AG04450 (cell line): ENCODE measurements around the gene PDGFD. TPM values are rescaled to one million over a fixed set of nuclear protein-coding genes. Genes with fewer than 3 reads are reported as not detected.

ENCODE experiments used
- CTCF ChIA-PET: fragments of 300-600, 350-600 bp; formaldehyde crosslinking; extraction: SDS; loops from one replicate; lab custom pipeline; 2022; ENCODE audit warnings: antibody characterized with exemption, inconsistent platforms; lab: Charles Lee
- POLR2A ChIA-PET: fragments of 350-600 bp; formaldehyde crosslinking; extraction: SDS; loops from one replicate; lab custom pipeline; 2021; ENCODE audit warnings: antibody characterized with exemption, inconsistent platforms; lab: Yijun Ruan, JAX
- DNase-seq: peaks from one replicate; pipeline ENCODE4 v3.0.0-alpha.2; 2011; ENCODE audit warnings: low read depth, low spot score
- H3K27ac ChIP-seq: one replicate; pipeline ENCODE4 v1.5.1; 2012; ENCODE audit warnings: low read depth, low read length, control low read depth
- H3K27me3 ChIP-seq: one replicate; pipeline ENCODE4 v1.6.0; 2012; ENCODE audit warnings: low read length; ENCODE audit not compliant: control insufficient read depth, insufficient read depth
- H3K4me3 ChIP-seq: 2 replicates; pipeline ENCODE4 v1.5.1; 2011; ENCODE audit warnings: mild to moderate bottlenecking, low read depth, low read length, control low read depth
- H3K9me3 ChIP-seq: 2 replicates; pipeline ENCODE4 v1.5.1; 2012; ENCODE audit warnings: low read length; ENCODE audit not compliant: control insufficient read depth, insufficient read depth
- CTCF ChIP-seq: IDR thresholded peaks from 2 replicates; pipeline ENCODE4 v1.5.1; 2011; ENCODE audit warnings: low read depth, low read length, control low read depth, inconsistent platforms
- polyA plus RNA-seq: library from polyadenylated mRNA; depleted of rRNA; stranded (reverse); fragments of >200 nt; gene quantifications from 2 replicates; pipeline ENCODE4 v1.2.3, GENCODE V29; 2011

PDGFD gene
- polyA plus RNA-seq, 1 experiment = 58.1 TPM

GRCh38 chr11:104094576-104094975 lies 69.4 kb downstream of the PDGFD start:
- no peaks in the 10 kb centered on the region for H3K27me3 ChIP-seq
- ChIA-PET POLR2A (no interaction called here), CTCF (no interaction called here)
- DNase-seq = no peak
- H3K4me3 ChIP-seq = no peak overlapping the region
- no peaks in the 10 kb centered on the region for H3K9me3 ChIP-seq
- no peak overlapping the region for H3K27ac ChIP-seq
- TF ChIP-seq CTCF = no peak

- TF ChIP-seq CTCF = no peak
- Histone ChIP-seq H3K4me3 (no peak overlapping the region), H3K27ac (no peak overlapping the region), H3K9me3 (no peaks in the 10 kb centered on the region), H3K27me3 (no peaks in the 10 kb centered on the region)
- ChIA-PET CTCF (no interaction called here), POLR2A (no interaction called here)
- DNase-seq = no peak
Measured at GRCh38 chr11:104093426-104094280, 70.3 kb downstream of the PDGFD start.

GRCh38 chr11:104092744-104093143 lies 71.2 kb downstream of the PDGFD start:
- CTCF ChIA-PET = interaction anchor here (1.6 kb wide), 1 partner anchor 411 kb away, joined by 6 read pairs; no protein-coding TSS in a partner anchor
- no peak for DNase-seq
- POLR2A ChIA-PET = no interaction called here
- TF ChIP-seq CTCF = no peak
- Histone ChIP-seq H3K4me3 (no peak overlapping the region), H3K9me3 (no peaks in the 10 kb centered on the region), H3K27me3 (no peaks in the 10 kb centered on the region), H3K27ac (no peak overlapping the region)

GRCh38 chr11:104091281-104092096 lies 72.5 kb downstream of the PDGFD start:
- DNase-seq = no peak
- POLR2A ChIA-PET = no interaction called here

More at GRCh38 chr11:104091281-104092096, 72.5 kb downstream of the PDGFD start:
- Histone ChIP-seq H3K9me3 (no peaks in the 10 kb centered on the region), H3K4me3 (no peak overlapping the region), H3K27ac (no peak overlapping the region), H3K27me3 (no peaks in the 10 kb centered on the region)
- CTCF ChIA-PET = interaction anchor here (0.7 to 1.6 kb wide), 3 partner anchors 10 to 1771 kb away, joined by 3 to 6 read pairs (median 4); no protein-coding TSS in a partner anchor
- TF ChIP-seq CTCF = no peak
